ENCODE measurements around the gene SEC61A2. TPM values are rescaled to one million over a fixed set of nuclear protein-coding genes. Genes with fewer than 3 reads are reported as not detected.

SEC61A2 gene
- total and polyA plus RNA-seq, 2 donors (not counting 3 experiments of a cell fraction or from before 2014, with no cell fraction given) = 7.3 to 7.5 TPM

DNA sequence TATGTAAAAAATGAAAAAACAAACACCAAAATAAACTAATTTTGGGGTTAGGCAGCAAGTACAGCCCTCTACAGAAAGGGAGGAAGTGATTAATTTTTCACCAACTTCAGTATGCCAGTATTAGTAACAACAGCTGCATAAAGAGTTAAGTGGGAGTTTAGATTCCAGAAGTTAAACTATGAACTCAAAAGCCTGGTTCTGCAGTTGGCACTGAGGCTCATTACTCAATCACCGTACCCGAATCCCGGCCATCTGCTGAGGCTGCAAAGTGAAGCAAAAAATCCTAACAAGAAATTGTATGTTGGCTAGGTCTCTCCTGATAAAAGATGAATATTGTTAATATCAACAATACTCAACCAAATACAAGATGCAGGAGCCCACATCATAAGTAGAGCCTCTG, 62.2 kb downstream of the SEC61A2 start:
- Histone ChIP-seq H3K9ac (replicated peaks; ENCODE audit: extremely low read depth, insufficient read depth, low read length) (no peak overlapping the region), H3K4me2 (ENCODE audit: insufficient read depth, low read length) (no peak overlapping the region), H3K36me3 (ENCODE audit: control insufficient read depth in 2 of 2, extremely low read depth in 1 of 2, insufficient read depth in 2 of 2, low read length in 2 of 2) (no peaks in the 10 kb centered on the region), H3K27ac (ENCODE audit: insufficient read depth, low read depth, low read length) (no peak overlapping the region), H3K79me2 (ENCODE audit: control insufficient read depth, insufficient read depth, low read length) (peaks cover 72% of the 10 kb centered on the region), H3K4me1 (ENCODE audit: control insufficient read depth, extremely low read depth, insufficient read depth, low read length) (peaks cover 20% of the 10 kb centered on the region), H3K27me3 (ENCODE audit: control insufficient read depth in 2 of 2, insufficient read depth in 2 of 2, low read length in 2 of 2) (no peaks in the 10 kb centered on the region), H3K4me3 (replicated peaks in 1 of 3; ENCODE audit: insufficient read depth in 1 of 3, low read depth in 1 of 3, low read length in 3 of 3) (no peak overlapping the region), H3K9me3 (replicated peaks; ENCODE audit: control insufficient read depth, insufficient read depth, low read length) (no peaks in the 10 kb centered on the region), H3K9me1 (replicated peaks; ENCODE audit: control insufficient read depth, extremely low read depth, insufficient read depth, low read length) (no peaks in the 10 kb centered on the region), H4K20me1 (replicated peaks; ENCODE audit: control insufficient read depth, extremely low read depth, insufficient read depth, low read length) (no peaks in the 10 kb centered on the region), H2AFZ (ENCODE audit: low read depth, low read length) (no peak overlapping the region)
- no TSS peak for BruUV-seq (replicated peaks)
- FAIRE-seq (no peak), DNase-seq (ENCODE audit: low read depth, low spot score) (peak; percentile 11)
- CTCF ChIA-PET = interaction anchor here (1.2 kb wide), 1 partner anchor 23 kb away, joined by 4 read pairs; no protein-coding TSS in a partner anchor
- POLR2A ChIA-PET = no interaction called here
- dilution Hi-C loops (cut with MboI; ENCODE audit: extremely low pct_ligation_motif_present, low sequenced_read_pairs) (no loop called here), intact Hi-C loops (cut with micrococcal nuclease) (loop anchor here (10.0 kb wide), 1 partner anchor 397 kb away; no protein-coding TSS in a partner anchor)
- no peak for TF ChIP-seq FOS (IDR thresholded peaks at IDR 0.05; ENCODE audit: borderline replicate concordance, insufficient read depth, low read length)
- TF ChIP-seq MYC (IDR thresholded peaks at IDR 0.05; ENCODE audit: low read depth, low read length) = no peak
- no peak for TF ChIP-seq POLR2A (IDR thresholded peaks at IDR 0.05; ENCODE audit: low read depth, low read length)
- TF ChIP-seq POLR2AphosphoS5 (IDR thresholded peaks at IDR 0.05; ENCODE audit: insufficient read depth, low read depth, low read length) = no peak
- no peak for TF ChIP-seq GATA2 (IDR thresholded peaks at IDR 0.05; ENCODE audit: insufficient read depth, insufficient read length, low read depth, low read length)
- TF ChIP-seq EZH2 (IDR thresholded peaks at IDR 0.05; ENCODE audit: borderline replicate concordance, low read depth, low read length, severe bottlenecking) = no peak
- TF ChIP-seq, protein P1, sequence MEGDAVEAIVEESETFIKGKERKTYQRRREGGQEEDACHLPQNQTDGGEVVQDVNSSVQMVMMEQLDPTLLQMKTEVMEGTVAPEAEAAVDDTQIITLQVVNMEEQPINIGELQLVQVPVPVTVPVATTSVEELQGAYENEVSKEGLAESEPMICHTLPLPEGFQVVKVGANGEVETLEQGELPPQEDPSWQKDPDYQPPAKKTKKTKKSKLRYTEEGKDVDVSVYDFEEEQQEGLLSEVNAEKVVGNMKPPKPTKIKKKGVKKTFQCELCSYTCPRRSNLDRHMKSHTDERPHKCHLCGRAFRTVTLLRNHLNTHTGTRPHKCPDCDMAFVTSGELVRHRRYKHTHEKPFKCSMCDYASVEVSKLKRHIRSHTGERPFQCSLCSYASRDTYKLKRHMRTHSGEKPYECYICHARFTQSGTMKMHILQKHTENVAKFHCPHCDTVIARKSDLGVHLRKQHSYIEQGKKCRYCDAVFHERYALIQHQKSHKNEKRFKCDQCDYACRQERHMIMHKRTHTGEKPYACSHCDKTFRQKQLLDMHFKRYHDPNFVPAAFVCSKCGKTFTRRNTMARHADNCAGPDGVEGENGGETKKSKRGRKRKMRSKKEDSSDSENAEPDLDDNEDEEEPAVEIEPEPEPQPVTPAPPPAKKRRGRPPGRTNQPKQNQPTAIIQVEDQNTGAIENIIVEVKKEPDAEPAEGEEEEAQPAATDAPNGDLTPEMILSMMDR (IDR thresholded peaks at IDR 0.05; ENCODE audit: extremely low read depth in 1 of 2, insufficient read depth in 1 of 2, low read depth in 1 of 2, low read length in 2 of 2) = no peak
- no peak for TF ChIP-seq MAX (IDR thresholded peaks at IDR 0.05; ENCODE audit: insufficient read depth, insufficient read length)
- TF ChIP-seq JUN (IDR thresholded peaks at IDR 0.05; ENCODE audit: borderline replicate concordance, insufficient read depth, insufficient read length, low read depth) = no peak

Measured in endothelial cell of umbilical vein (primary cell).